HEK293T (cell line): Measurements from ENCODE around the gene MAGI2.

Source experiments
- CTCF ChIA-PET: fragments of 350-600 bp; formaldehyde crosslinking; extraction: SDS; loops from one replicate; lab custom pipeline; 2021; ENCODE audit warnings: antibody characterized with exemption, inconsistent platforms; lab: Yijun Ruan, JAX
- POLR2A ChIA-PET: fragments of 350-600 bp; formaldehyde crosslinking; extraction: SDS; loops from one replicate; lab custom pipeline; 2020; ENCODE audit warnings: antibody characterized with exemption, inconsistent platforms; lab: Yijun Ruan, JAX
- DNase-seq: peaks from one replicate; pipeline ENCODE4 v3.0.0; 2012; ENCODE audit warnings: mixed read lengths; ENCODE audit errors: extremely low spot score
- ARNT ChIP-seq: fragments of 450-650 bp; IDR thresholded peaks from 2 replicates; pipeline ENCODE4 v1.6.1; 2017; ENCODE audit warnings: mild to moderate bottlenecking
- BHLHE40 ChIP-seq: fragments of 450-650 bp; IDR thresholded peaks from 2 replicates; pipeline ENCODE4 v1.6.1; 2016; ENCODE audit warnings: mild to moderate bottlenecking, moderate library complexity, borderline replicate concordance
- CTBP1 ChIP-seq: fragments of 450-650 bp; IDR thresholded peaks from 2 replicates; pipeline ENCODE4 v1.6.1; 2016; ENCODE audit warnings: borderline replicate concordance
- ELF4 ChIP-seq: fragments of 450-650 bp; IDR thresholded peaks from 2 replicates; pipeline ENCODE4 v1.6.1; 2017; ENCODE audit warnings: antibody characterized with exemption
- FOXA1 ChIP-seq: fragments of 450-650 bp; IDR thresholded peaks from 2 replicates; pipeline ENCODE4 v1.6.1; 2016; ENCODE audit warnings: mild to moderate bottlenecking
- FOXK2 ChIP-seq: fragments of 450-650 bp; IDR thresholded peaks from 2 replicates; pipeline ENCODE4 v1.6.1; 2016; ENCODE audit warnings: mild to moderate bottlenecking
- FOXM1 ChIP-seq: fragments of 450-650 bp; IDR thresholded peaks from 2 replicates; pipeline ENCODE4 v1.6.1; 2017; ENCODE audit warnings: mild to moderate bottlenecking, borderline replicate concordance
- HDGF ChIP-seq: fragments of 450-650 bp; IDR thresholded peaks from 2 replicates; pipeline ENCODE4 v1.6.1; 2017; ENCODE audit warnings: antibody characterized with exemption, borderline replicate concordance
- L3MBTL2 ChIP-seq: fragments of 450-650 bp; conservative IDR thresholded peaks from 2 replicates; pipeline ENCODE4 v1.6.1; 2016; ENCODE audit warnings: mild to moderate bottlenecking
- LEF1 ChIP-seq: fragments of 450-650 bp; IDR thresholded peaks from 2 replicates; pipeline ENCODE4 v1.6.1; 2017; ENCODE audit warnings: mild to moderate bottlenecking, borderline replicate concordance
- NFRKB ChIP-seq: fragments of 450-650 bp; IDR thresholded peaks from 2 replicates; pipeline ENCODE4 v1.6.1; 2016; ENCODE audit warnings: mild to moderate bottlenecking, moderate library complexity
- SP1 ChIP-seq: fragments of 450-650 bp; IDR thresholded peaks from 2 replicates; pipeline ENCODE4 v1.6.1; 2017
- SUZ12 ChIP-seq: fragments of 450-650 bp; IDR thresholded peaks from 2 replicates; pipeline ENCODE4 v1.6.1; 2016; ENCODE audit warnings: mild to moderate bottlenecking
- TARDBP ChIP-seq: fragments of 450-650 bp; IDR thresholded peaks from 2 replicates; pipeline ENCODE4 v1.6.1; 2016
- ZNF384 ChIP-seq: fragments of 450-650 bp; IDR thresholded peaks from 2 replicates; pipeline ENCODE4 v1.6.1; 2016
- TF ChIP-seq, protein P1 (sequence below): fragments of 450-650 bp; IDR thresholded peaks from 2 replicates; pipeline ENCODE4 v1.6.1; 2016

MAGI2 gene

GRCh38 chr7:77995717-77996116 is 1457.8 kb downstream of the MAGI2 start:
- ChIA-PET CTCF (no interaction called here), POLR2A (no interaction called here)
- peak; percentile 53 for DNase-seq
- TF ChIP-seq CTBP1 (no peak), SP1 (no peak), NFRKB (no peak), ELF4 (no peak), FOXA1 (no peak), LEF1 (no peak), SUZ12 (no peak), L3MBTL2 (no peak), ZNF384 (no peak), ARNT (no peak), FOXM1 (no peak), BHLHE40 (no peak), FOXK2 (no peak), TARDBP (no peak), HDGF (no peak)
- TF ChIP-seq, protein P1, sequence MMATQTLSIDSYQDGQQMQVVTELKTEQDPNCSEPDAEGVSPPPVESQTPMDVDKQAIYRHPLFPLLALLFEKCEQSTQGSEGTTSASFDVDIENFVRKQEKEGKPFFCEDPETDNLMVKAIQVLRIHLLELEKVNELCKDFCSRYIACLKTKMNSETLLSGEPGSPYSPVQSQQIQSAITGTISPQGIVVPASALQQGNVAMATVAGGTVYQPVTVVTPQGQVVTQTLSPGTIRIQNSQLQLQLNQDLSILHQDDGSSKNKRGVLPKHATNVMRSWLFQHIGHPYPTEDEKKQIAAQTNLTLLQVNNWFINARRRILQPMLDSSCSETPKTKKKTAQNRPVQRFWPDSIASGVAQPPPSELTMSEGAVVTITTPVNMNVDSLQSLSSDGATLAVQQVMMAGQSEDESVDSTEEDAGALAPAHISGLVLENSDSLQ: no peak

- no peak for DNase-seq
- ChIA-PET CTCF (no interaction called here), POLR2A (no interaction called here)
- no peak for TF ChIP-seq FOXA1
- no peak for TF ChIP-seq TARDBP
- TF ChIP-seq L3MBTL2: no peak
- no peak for TF ChIP-seq HDGF
- no peak for TF ChIP-seq CTBP1
- no peak for TF ChIP-seq ELF4
- no peak for TF ChIP-seq BHLHE40
- TF ChIP-seq, protein P1: no peak
- no peak for TF ChIP-seq FOXM1
- no peak for TF ChIP-seq SP1
- TF ChIP-seq FOXK2: no peak
Observed at GRCh38 chr7:77993838-77994237, 1459.6 kb downstream of the MAGI2 start.

- CTCF ChIA-PET: interaction anchor here (0.6 kb wide), 1 partner anchor 29 kb away, joined by 3 read pairs; no protein-coding TSS in a partner anchor
- POLR2A ChIA-PET: no interaction called here
Observed at GRCh38 chr7:77991656-77992055, 1461.8 kb downstream of the MAGI2 start.

GRCh38 chr7:77989981-77990566 is 1463.4 kb downstream of the MAGI2 start:
- TF ChIP-seq LEF1 (no peak), HDGF (no peak), FOXM1 (no peak), BHLHE40 (no peak), ELF4 (no peak), FOXK2 (no peak), SUZ12 (no peak), TARDBP (no peak), L3MBTL2 (no peak), SP1 (no peak), FOXA1 (no peak), NFRKB (no peak), ARNT (no peak), CTBP1 (no peak), ZNF384 (no peak)
- TF ChIP-seq, protein P1: no peak
- DNase-seq: no peak
- CTCF ChIA-PET: interaction anchor here (0.6 kb wide), 1 partner anchor 83 kb away, joined by 4 read pairs; no protein-coding TSS in a partner anchor
- POLR2A ChIA-PET: interaction anchor here (0.6 kb wide), 1 partner anchor 31 kb away, joined by 3 read pairs; no protein-coding TSS in a partner anchor

More at GRCh38 chr7:77991656-77992055, 1461.8 kb downstream of the MAGI2 start:
- TF ChIP-seq FOXK2: no peak
- TF ChIP-seq FOXM1: no peak
- no peak for TF ChIP-seq BHLHE40
- TF ChIP-seq TARDBP: no peak
- no peak for TF ChIP-seq HDGF
- DNase-seq: no peak

- DNase-seq: no peak
- TF ChIP-seq SP1 (no peak), SUZ12 (no peak), CTBP1 (no peak), FOXM1 (no peak), ZNF384 (no peak), HDGF (no peak), ELF4 (no peak), L3MBTL2 (no peak)
- ChIA-PET POLR2A (no interaction called here), CTCF (no interaction called here)
Observed at GRCh38 chr7:77985974-77986339, 1467.5 kb downstream of the MAGI2 start.

DNA sequence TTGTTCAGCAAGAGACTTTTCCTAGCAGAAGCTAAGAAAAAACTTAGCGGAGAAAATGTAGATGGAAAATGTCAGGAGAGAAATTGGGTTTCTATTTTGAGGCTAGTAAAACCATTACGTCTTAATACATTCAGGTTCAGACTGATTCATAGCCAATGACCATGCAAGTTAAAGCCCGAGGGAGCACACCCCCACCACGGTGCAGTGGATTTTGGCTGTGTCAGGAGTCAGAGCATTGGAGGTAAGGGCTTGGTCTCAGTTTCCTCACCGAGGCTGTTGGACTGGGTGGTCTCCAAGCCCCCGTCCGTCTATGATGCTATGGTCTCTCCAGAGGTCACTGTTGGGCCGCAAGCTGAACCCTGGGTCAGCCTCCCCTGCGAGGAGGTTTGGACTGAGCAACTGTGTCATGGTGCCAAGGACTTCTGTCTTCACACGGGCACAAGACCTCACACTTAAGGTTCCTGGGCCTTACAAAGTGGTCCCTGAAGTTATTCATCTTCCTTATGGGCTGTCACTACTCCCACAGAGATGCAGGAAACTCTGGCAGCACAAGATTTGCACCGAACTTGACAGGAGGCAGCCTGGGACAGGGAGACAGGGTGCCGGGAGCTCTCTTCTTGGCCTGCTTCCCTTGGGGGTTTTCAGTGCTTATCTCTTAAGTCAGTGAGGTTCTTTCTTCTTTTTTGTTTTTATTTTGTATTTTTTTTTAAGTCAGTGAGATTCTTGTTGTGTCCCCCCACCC is 1468.1 kb downstream of the MAGI2 start:
- TF ChIP-seq CTBP1 (no peak), FOXA1 (no peak), ARNT (no peak), TARDBP (no peak), FOXM1 (no peak), SUZ12 (no peak)
- TF ChIP-seq, protein P1: no peak
- no peak for DNase-seq
- ChIA-PET POLR2A (no interaction called here), CTCF (no interaction called here)
